Stimulated activated naive CD8-positive, alpha-beta T cell treated with anti-CD3 and anti-CD28 coated beads, Interleukin-15, amount 100 ng/mL, for 72 hours (primary cell): ENCODE data around the gene SCN4A.
A peak's percentile ranks its signal among the peaks of the same experiment; 100 is the strongest.
"Not testable (repeated sequence)": the region's sequence is repeated elsewhere in the genome, so short reads cannot be mapped to it uniquely, and the experiment has no call there.

ENCODE experiments used
- ATAC-seq: fragments of 150-1000 bp; cut with Tn5 transposase; 2 replicates; pipeline ENCODE4 v1.10.0; 2021; ENCODE audit warnings: mild to moderate bottlenecking, moderate library complexity
- DNase-seq, 2 donors: peaks; one replicate each; pipeline ENCODE4 v3.0.0; 2021 to 2022
- H3K27ac Mint-ChIP-seq, 2 donors: one replicate each; pipeline ENCODE4 v1.8.0; 2022; ENCODE audit warnings: mild to moderate bottlenecking in 2 of 2, mixed read lengths in 2 of 2, moderate library complexity in 2 of 2
- H3K27me3 Mint-ChIP-seq: one replicate; pipeline ENCODE4 v1.8.0; 2022; ENCODE audit warnings: mixed read lengths
- H3K4me1 Mint-ChIP-seq: one replicate; pipeline ENCODE4 v1.8.0; 2022; ENCODE audit warnings: mild to moderate bottlenecking, mixed read lengths
- H3K4me3 Mint-ChIP-seq, 2 donors: one replicate each; pipeline ENCODE4 v1.8.0; 2022; ENCODE audit warnings: mild to moderate bottlenecking in 2 of 2, mixed read lengths in 2 of 2, moderate library complexity in 1 of 2
- H3K9me3 Mint-ChIP-seq, 2 donors: one replicate each; pipeline ENCODE4 v1.8.0; 2022; ENCODE audit warnings: mixed read lengths in 2 of 2

SCN4A gene

GRCh38 chr17:63972796-63973195 lies at the start of gene SCN4A:
Gene SCN4A (minus strand): TSS chr17:63972918. CDS start chr17:63972841, 77 bp downstream.
- no peak for ATAC-seq
- DNase-seq, result no peak
- Mint-ChIP-seq H3K4me3 (no peak within 1 kb of the TSS), H3K9me3 (no peaks in the 10 kb centered on the region), H3K27me3 (peaks cover 16% of the 10 kb centered on the region), H3K27ac (no peak within 1 kb of the TSS), H3K4me1 (peaks cover 19% of the 10 kb centered on the region)

DNA sequence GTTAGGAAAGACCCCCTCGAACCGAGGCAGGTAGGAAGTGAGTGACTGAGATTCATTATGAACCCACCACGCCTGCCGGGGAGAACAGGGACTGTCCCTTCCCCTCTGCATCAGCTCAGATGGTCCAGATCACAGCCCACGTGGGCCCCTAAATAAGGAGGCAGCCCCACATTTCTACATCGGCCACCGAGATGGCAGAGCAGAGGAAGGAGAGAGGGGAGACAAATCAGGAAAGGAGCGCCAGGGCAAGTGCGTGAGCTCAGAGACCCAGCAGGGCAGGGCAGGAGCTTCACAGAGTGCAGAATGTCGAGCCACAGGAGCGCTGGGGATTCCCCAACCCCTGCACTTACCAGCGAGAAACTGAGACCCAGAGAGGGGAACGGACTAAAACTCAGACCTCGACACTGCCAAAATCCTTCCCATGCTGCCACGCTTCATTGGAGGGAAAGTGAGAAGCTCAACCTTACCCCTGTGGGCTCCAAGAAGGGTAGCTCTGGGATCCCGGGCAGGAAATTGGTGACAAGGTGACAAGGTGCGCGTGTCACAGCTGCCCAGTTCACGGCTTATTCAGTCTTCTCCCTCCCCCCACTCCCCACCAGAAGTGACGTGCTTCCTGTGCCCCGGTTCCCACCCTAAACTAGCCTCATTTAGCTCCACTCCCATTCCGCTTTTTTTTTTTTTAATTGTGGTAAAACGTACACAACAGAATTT lies 47.5 kb upstream of the SCN4A start, which contains the start of gene ICAM2:
ICAM2 (minus strand) TSS at position 578 of the 711 bp plus-strand sequence. CDS start 13,942 bp downstream, outside the sequence.
- ATAC-seq, result peak; percentile 84
- H3K9me3 Mint-ChIP-seq, result no peaks in the 10 kb centered on the region

GRCh38 chr17:64019551-64019961 lies 46.8 kb upstream of the SCN4A start:
- ATAC-seq, result peak; percentile 44
- not testable (repeated sequence) for DNase-seq, H3K9me3 Mint-ChIP-seq, H3K27me3 Mint-ChIP-seq
- Mint-ChIP-seq H3K4me1 (peaks cover 76% of the 10 kb centered on the region), H3K27ac (peak overlapping the region; percentile 94 to 98), H3K4me3 (peak overlapping the region; percentile 94 to 95)

More for the DNA sequence above, 47.5 kb upstream of the SCN4A start, which contains the start of gene ICAM2:
- DNase-seq, result peak; percentile 79 to 88
- H3K27me3 Mint-ChIP-seq, result no peaks in the 10 kb centered on the region
- H3K4me1 Mint-ChIP-seq, result peaks cover 76% of the 10 kb centered on the region
- H3K4me3 Mint-ChIP-seq, result peak within 1 kb of the TSS; percentile 94 to 95
- peak within 1 kb of the TSS; percentile 94 to 98 for H3K27ac Mint-ChIP-seq

DNA sequence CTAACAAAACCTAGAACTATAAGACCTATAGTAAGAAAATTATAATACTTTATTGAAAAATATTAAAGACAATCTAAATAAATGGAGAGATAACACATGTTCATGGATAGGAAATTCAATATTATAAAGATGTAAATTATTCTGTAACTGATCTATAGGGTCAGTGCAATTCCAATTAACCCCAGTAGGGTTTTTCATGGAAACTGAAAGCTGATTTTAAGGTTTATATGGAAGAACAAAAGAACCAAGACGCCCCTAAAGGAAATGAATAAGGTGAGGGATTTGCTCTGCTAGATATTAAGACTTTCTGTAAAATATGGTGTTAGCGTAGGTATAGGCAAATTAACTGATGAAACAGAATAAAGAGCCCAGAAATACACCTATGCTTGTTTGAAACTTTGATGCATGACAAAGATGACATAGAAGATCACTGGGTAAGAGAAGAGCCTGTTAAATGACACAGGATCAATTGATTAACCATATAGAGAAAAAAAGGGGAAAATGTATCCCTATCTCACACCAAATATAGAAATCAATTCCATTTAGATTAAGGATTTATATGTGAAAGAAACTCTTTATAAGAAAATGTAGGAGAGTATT lies 44.8 kb upstream of the SCN4A start:
- H3K27ac Mint-ChIP-seq, result peak overlapping the region; percentile 49 to 94
- no peak for ATAC-seq
- H3K4me1 Mint-ChIP-seq, result peaks cover 77% of the 10 kb centered on the region
- H3K9me3 Mint-ChIP-seq, result no peaks in the 10 kb centered on the region
- peak overlapping the region; percentile 86 to 95 for H3K4me3 Mint-ChIP-seq
- H3K27me3 Mint-ChIP-seq, result no peaks in the 10 kb centered on the region
- DNase-seq, result no peak

- Mint-ChIP-seq H3K4me3 (peak overlapping the region; percentile 77 to 84), H3K27me3 (no peaks in the 10 kb centered on the region), H3K4me1 (peaks cover 73% of the 10 kb centered on the region), H3K9me3 (no peaks in the 10 kb centered on the region), H3K27ac (peak overlapping the region; percentile 48 to 88)
- ATAC-seq (no peak), DNase-seq (no peak)
Measured at GRCh38 chr17:64016974-64017373, 44.3 kb upstream of the SCN4A start.

DNA sequence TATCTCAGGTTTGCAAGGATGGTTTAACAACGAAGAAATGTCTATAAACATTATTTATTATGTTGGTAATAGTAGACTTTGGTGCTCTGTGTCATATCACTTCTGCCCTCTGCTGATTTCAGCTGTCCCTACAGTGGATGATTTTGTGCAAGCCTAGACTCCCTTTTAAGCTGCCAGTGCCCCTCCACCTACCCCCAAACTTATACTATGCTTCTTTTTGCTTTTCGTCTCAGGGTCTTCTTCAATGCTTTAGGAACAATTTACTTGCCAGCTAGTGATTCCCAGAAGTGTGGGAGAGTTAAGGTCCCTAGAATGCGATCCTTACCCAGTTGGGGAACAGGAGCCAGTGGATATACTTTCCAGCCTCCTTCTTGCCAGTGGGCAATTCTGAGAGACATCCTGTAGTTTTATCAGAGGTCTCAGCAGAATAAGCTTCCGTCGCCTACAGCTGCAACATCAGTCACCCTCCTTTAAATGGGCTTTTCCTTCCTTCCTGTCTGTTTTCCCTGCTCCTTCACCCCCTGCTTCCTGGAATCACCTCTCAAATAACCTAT lies 43.6 kb upstream of the SCN4A start:
- ATAC-seq (no peak), DNase-seq (no peak)
- Mint-ChIP-seq H3K9me3 (no peaks in the 10 kb centered on the region), H3K27ac (peak overlapping the region; percentile 48 to 88), H3K4me3 (peak overlapping the region; percentile 77 to 84), H3K27me3 (no peaks in the 10 kb centered on the region), H3K4me1 (peaks cover 73% of the 10 kb centered on the region)

DNA sequence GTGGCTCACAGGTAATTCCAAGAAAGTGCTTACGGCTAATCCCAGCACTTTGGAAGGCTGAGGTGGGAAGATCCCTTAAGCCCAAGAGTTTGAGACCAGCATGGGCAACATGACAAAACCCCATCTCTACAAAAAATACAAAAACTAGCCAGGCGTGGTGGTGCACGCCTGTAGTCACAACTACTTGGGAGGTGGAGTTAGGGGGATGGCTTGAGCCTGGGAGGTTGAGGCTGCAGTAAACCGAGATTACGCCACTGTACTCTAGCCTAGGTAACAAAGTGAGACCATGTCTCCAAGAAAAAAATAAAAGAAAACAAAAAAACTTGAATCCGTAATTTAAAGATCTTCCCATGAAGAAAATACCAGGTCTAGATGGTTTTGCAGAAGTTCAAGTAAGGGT lies 42.7 kb upstream of the SCN4A start:
- Mint-ChIP-seq H3K27ac (peak overlapping the region in 1 of 2 donors; percentile 98), H3K9me3 (no peaks in the 10 kb centered on the region), H3K4me1 (peaks cover 73% of the 10 kb centered on the region), H3K4me3 (peak overlapping the region; percentile 65 to 90), H3K27me3 (no peaks in the 10 kb centered on the region)
- ATAC-seq (no peak), DNase-seq (no peak)

GRCh38 chr17:64009571-64010402 lies 37.1 kb upstream of the SCN4A start:
- no peak for ATAC-seq
- H3K9me3 Mint-ChIP-seq, result no peaks in the 10 kb centered on the region
- peak overlapping the region; percentile 24 to 48 for H3K27ac Mint-ChIP-seq
- no peak for DNase-seq
- no peak overlapping the region for H3K4me3 Mint-ChIP-seq
- H3K4me1 Mint-ChIP-seq, result peaks cover 85% of the 10 kb centered on the region
- no peaks in the 10 kb centered on the region for H3K27me3 Mint-ChIP-seq

GRCh38 chr17:64008830-64009229 lies 36.1 kb upstream of the SCN4A start:
- peaks cover 75% of the 10 kb centered on the region for H3K4me1 Mint-ChIP-seq

DNA sequence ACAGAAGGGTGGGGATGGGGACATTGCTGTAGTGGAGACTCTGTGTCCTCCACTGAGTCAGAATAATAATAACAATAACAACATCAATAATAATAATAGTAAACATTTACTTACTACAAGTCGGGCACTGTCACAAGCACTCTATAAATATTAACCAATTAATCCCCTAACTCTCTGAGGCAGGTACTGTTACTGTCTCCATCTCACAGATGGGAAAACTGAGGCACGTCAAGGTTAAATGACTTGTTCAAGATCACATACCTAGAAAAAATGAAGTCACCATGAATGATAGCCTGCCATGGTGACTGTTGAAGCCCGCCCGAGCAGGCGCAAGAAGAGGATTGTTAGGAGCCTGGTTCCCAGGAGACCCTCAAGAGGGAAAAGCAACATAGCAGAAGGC lies 35.6 kb upstream of the SCN4A start:
- ATAC-seq (no peak), DNase-seq (no peak)
- Mint-ChIP-seq H3K9me3 (no peaks in the 10 kb centered on the region), H3K4me3 (no peak overlapping the region), H3K27me3 (no peaks in the 10 kb centered on the region), H3K4me1 (peaks cover 70% of the 10 kb centered on the region), H3K27ac (no peak overlapping the region)

More at GRCh38 chr17:64008830-64009229, 36.1 kb upstream of the SCN4A start:
- Mint-ChIP-seq H3K4me3 (no peak overlapping the region), H3K9me3 (no peaks in the 10 kb centered on the region), H3K27me3 (no peaks in the 10 kb centered on the region), H3K27ac (no peak overlapping the region)
- DNase-seq, result no peak
- ATAC-seq, result no peak

- H3K4me3 Mint-ChIP-seq, result no peak overlapping the region
- H3K9me3 Mint-ChIP-seq, result no peaks in the 10 kb centered on the region
- peak overlapping the region in 1 of 2 donors; percentile 81 for H3K27ac Mint-ChIP-seq
- H3K4me1 Mint-ChIP-seq, result peaks cover 65% of the 10 kb centered on the region
- DNase-seq (no peak), ATAC-seq (no peak)
- no peaks in the 10 kb centered on the region for H3K27me3 Mint-ChIP-seq
Measured at GRCh38 chr17:64007838-64008282, 35.1 kb upstream of the SCN4A start.

DNA sequence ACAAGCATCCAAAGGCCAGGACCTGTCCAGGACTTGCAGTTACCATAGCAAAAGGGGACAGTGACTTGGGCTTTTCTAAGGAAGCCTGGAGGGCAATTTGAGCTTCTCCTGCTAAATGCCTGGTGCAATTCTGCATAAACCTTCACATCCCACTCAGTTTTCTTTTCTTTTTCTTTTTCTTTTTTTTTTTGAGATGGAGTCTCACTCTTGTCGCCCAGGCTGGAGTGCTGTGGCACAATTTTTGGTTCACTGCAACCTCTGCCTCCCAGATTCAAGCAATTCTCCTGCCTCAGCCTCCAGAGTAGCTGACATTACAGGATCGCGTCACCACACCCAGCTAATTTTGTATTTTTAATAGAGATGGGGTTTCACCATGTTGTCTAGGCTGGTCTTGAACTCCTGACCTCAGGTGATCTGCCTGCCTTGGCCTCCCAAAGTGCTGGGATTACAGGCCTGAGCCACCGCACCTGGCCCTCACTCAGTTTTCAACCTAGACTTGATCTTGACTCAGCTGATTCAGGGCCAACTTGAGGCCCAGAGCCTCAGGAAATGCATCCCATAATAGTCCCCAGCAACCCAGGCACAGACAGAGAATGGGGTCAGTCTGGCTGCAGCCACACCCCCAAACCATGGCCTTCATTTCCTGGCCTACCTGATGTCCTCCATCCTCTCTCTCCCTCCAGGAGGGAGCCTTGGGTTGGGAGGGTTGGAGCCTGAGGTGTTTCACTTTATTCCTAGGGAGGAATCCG lies 34.5 kb upstream of the SCN4A start:
- peaks cover 62% of the 10 kb centered on the region for H3K4me1 Mint-ChIP-seq
- DNase-seq, H3K4me3 Mint-ChIP-seq, ATAC-seq, H3K27me3 Mint-ChIP-seq, H3K27ac Mint-ChIP-seq, H3K9me3 Mint-ChIP-seq: not testable (repeated sequence)

DNA sequence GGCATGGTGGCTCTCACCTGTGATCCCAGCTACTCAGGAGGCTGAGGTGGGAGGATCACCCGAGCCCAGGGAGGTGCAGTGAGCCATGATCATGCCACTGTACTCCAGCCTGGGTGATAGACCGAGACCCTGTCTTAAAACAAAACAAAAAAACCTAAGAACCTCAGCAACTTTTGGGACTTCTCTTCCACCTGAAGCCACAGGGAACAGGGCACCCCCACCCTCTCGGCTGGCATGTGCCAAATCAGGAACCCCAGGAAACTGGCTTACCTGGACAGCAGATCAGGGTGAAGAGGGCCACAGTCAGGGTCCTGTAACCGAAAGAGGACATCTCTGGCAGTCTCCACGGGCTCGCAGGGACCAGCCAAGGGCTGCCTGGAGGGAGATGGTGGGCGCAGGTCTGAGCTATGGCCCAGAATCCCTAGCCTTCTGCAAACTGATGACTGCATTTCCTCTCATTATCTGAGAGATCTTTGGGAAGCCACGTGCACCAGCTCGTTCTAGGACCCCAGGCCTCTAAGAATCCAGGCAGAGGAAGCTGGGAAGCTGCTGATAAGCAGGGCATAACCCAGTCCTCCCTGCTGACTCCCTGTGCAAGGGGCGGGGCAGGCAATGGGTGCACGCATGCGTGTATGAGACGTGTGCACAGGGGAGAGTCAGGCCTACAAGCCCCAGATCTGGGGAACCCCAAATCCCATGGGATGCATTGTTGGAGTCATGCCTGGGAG lies 33.8 kb upstream of the SCN4A start:
- no peak for DNase-seq
- ATAC-seq, result no peak
- H3K27me3 Mint-ChIP-seq, result no peaks in the 10 kb centered on the region
- peak overlapping the region in 1 of 2 donors; percentile 34 for H3K27ac Mint-ChIP-seq
- H3K4me3 Mint-ChIP-seq, result no peak overlapping the region
- peaks cover 57% of the 10 kb centered on the region for H3K4me1 Mint-ChIP-seq
- no peaks in the 10 kb centered on the region for H3K9me3 Mint-ChIP-seq

GRCh38 chr17:64005734-64006167 lies 33.0 kb upstream of the SCN4A start:
- peaks cover 53% of the 10 kb centered on the region for H3K4me1 Mint-ChIP-seq
- no peaks in the 10 kb centered on the region for H3K9me3 Mint-ChIP-seq
- H3K27ac Mint-ChIP-seq, result peak overlapping the region in 1 of 2 donors; percentile 91
- DNase-seq (no peak), ATAC-seq (no peak)
- H3K4me3 Mint-ChIP-seq, result no peak overlapping the region
- no peaks in the 10 kb centered on the region for H3K27me3 Mint-ChIP-seq
